Left ventricle myocardium inferior (tissue), 1 donor: Measurements from ENCODE around the gene PIEZO2. TPM values are rescaled to one million over a fixed set of nuclear protein-coding genes. Genes with fewer than 3 reads are reported as not detected.
"Not testable (repeated sequence)": the region's sequence is repeated elsewhere in the genome, so short reads cannot be mapped to it uniquely, and the experiment has no call there.

ENCODE experiments used
- DNase-seq: peaks from one replicate; pipeline ENCODE4 v3.0.0-alpha.2; 2020
- H3K27ac ChIP-seq: fragments of 200-600 bp; replicated peaks from 2 replicates; pipeline ENCODE4 v1.8.0; 2021
- H3K27me3 ChIP-seq: fragments of 200-600 bp; 2 replicates; pipeline ENCODE4 v1.8.0; 2021; ENCODE audit warnings: low read depth
- H3K36me3 ChIP-seq: fragments of 200-600 bp; 2 replicates; pipeline ENCODE4 v1.8.0; 2021
- H3K4me1 ChIP-seq: fragments of 200-600 bp; 2 replicates; pipeline ENCODE4 v1.8.0; 2021
- H3K4me3 ChIP-seq: fragments of 200-600 bp; 2 replicates; pipeline ENCODE4 v1.8.0; 2021; ENCODE audit warnings: mild to moderate bottlenecking, moderate library complexity
- H3K9me3 ChIP-seq: fragments of 200-600 bp; replicated peaks from 2 replicates; pipeline ENCODE4 v1.8.0; 2021
- intact Hi-C: fragments of 100-400 bp; cut with micrococcal nuclease; formaldehyde crosslinking; loops from one replicate; pipeline ENCODE4 v1.11.0; 2022
- total RNA-seq: library from RNA; stranded (reverse); fragmentation: NEBNext Ultra II Directional; extraction: Animal tissue kit (Norgen Biotek cat#: 25700); gene quantifications from one replicate; pipeline ENCODE4 v1.2.1, GENCODE V29; 2021
- TF ChIP-seq, protein P1 (sequence below): fragments of 200-600 bp; IDR thresholded peaks from 2 replicates; pipeline ENCODE4 v1.8.0; 2021; ENCODE audit warnings: antibody characterized with exemption, mild to moderate bottlenecking, borderline replicate concordance
- donor health status: DM: no; HTN: yes; CAD: no; lungs with severe emphysema.

Gene PIEZO2
- total RNA-seq, 1 donor from 2014 or later = 0.33 TPM

DNA sequence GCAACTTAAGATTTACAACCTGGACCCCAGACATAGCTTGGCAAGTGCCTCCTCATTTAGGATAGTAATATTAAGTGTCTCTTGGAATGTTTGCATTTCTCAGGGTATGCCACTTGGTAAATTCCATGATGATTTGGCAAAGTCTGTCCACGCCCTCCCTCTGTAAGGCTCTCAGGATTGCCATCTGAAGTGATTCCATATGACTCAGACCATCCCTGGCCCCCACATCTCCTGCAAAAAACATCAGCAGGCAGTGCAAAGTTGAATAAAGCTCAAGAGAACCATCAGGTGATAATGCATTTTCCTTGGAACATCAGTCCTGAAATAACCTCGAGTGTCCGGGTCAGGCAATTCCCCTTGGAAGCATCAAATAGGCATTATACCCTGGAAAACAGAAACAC lies 27.1 kb upstream of the PIEZO2 start:
- TF ChIP-seq, protein P1, sequence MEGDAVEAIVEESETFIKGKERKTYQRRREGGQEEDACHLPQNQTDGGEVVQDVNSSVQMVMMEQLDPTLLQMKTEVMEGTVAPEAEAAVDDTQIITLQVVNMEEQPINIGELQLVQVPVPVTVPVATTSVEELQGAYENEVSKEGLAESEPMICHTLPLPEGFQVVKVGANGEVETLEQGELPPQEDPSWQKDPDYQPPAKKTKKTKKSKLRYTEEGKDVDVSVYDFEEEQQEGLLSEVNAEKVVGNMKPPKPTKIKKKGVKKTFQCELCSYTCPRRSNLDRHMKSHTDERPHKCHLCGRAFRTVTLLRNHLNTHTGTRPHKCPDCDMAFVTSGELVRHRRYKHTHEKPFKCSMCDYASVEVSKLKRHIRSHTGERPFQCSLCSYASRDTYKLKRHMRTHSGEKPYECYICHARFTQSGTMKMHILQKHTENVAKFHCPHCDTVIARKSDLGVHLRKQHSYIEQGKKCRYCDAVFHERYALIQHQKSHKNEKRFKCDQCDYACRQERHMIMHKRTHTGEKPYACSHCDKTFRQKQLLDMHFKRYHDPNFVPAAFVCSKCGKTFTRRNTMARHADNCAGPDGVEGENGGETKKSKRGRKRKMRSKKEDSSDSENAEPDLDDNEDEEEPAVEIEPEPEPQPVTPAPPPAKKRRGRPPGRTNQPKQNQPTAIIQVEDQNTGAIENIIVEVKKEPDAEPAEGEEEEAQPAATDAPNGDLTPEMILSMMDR = no peak
- no peak overlapping the region for H3K4me3 ChIP-seq
- intact Hi-C loops = no loop called here
- DNase-seq = no peak
- no peaks in the 10 kb centered on the region for H3K4me1 ChIP-seq
- H3K36me3 ChIP-seq = no peaks in the 10 kb centered on the region
- no peaks in the 10 kb centered on the region for H3K27me3 ChIP-seq
- no peak overlapping the region for H3K27ac ChIP-seq
- H3K9me3 ChIP-seq = no peaks in the 10 kb centered on the region

DNA sequence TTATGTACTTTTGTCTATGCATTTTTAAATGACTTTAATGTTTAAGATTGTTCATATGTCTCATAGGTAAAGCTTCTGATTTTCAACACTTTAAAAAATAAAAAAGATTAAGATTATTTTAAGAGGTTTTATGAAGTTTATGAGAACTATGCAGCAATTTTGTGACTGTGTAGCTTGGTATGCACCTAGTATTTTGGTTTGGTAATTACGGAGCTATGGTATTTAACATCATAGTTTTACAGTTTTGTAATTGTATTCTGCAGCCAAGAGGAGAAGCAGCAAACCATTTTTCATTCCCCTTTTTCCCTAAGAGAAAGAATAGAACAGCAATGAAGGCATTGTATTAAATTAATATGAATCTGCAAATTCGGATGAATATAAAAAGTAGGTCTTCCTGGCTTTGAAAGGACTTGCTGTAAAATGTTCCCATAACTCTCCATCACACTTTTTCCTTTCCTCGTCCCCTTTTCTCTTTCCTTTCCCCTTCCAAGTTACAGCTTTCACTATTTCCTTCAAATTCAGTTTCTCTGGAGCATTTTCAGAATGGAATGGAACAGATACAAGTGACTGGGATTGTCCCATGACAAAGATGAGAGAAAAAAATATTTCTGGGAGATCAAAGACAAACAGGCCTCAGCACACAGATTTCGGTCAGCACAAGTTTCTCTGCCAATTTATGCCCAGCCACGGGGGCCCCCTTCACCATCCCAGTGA lies 26.1 kb upstream of the PIEZO2 start:
- DNase-seq = no peak
- no peak overlapping the region for H3K27ac ChIP-seq
- no peaks in the 10 kb centered on the region for H3K4me1 ChIP-seq
- H3K27me3 ChIP-seq = no peaks in the 10 kb centered on the region
- H3K4me3 ChIP-seq = no peak overlapping the region
- H3K36me3 ChIP-seq = no peaks in the 10 kb centered on the region
- TF ChIP-seq, protein P1 = no peak
- H3K9me3 ChIP-seq = no peaks in the 10 kb centered on the region
- intact Hi-C loops = no loop called here

DNA sequence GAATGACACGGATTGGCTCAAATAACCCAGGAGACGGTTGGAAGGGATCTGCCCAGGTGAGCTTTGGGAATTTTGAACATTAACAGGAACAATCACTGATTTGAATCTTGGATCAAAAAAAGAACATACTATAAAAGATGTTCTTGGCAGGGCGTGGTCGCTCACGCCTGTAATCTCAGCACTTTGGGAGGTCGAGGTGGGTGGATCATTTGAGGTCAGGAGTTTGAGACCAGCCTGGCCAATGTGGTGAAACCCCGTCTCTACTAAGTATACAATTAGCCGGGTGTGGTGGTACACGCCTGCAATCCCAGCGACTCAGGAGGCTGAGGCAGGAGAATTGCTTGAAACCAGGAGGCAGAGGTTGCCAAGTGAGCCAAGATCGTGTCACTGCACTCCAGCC lies 24.8 kb upstream of the PIEZO2 start:
- H3K36me3 ChIP-seq, H3K27me3 ChIP-seq, H3K4me1 ChIP-seq, intact Hi-C loops, H3K9me3 ChIP-seq, H3K4me3 ChIP-seq, DNase-seq, H3K27ac ChIP-seq: not testable (repeated sequence)

DNA sequence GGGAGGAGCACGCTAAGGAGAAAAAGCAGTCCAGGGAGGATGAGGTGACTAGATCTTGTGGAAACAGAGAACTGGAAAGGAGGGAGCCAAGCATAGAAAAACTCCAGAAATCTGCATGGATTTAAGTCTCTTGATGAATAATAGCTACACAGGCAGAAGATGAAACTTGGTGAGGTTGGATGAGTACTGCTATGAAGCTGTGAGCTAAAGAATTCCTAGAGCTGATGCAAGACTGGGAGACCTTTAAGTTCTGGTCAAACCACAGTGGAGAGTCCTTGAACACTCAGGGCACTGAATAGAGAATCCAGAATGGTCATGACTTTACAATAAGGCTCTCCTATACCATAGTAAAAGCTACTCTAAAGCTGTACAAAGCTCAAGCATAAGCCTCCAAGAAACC lies 18.4 kb upstream of the PIEZO2 start:
- Histone ChIP-seq H3K9me3 (peaks cover 5% of the 10 kb centered on the region), H3K27ac (no peak overlapping the region), H3K4me3 (no peak overlapping the region), H3K27me3 (peaks cover 13% of the 10 kb centered on the region), H3K36me3 (no peaks in the 10 kb centered on the region), H3K4me1 (no peaks in the 10 kb centered on the region)
- intact Hi-C loops = no loop called here
- TF ChIP-seq, protein P1 = no peak
- no peak for DNase-seq

DNA sequence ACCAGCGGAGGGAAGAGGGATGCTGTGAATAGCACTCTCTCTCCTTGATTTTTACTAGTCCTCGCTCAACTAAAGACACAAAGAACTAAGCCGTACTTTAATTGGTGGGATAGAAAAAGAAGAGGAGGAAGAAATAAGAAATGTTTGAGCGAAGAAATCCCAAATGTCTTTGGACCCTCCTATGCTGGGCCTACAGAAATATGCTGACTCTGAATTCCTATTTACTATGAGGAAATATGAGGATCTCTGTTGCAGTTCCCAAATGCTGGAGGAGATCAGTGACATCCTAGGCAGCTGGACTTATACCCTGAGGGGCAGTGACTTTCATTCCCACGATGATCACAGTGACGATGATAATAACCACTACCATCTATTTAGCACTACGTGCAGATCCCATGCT lies 16.6 kb upstream of the PIEZO2 start:
- H3K4me3 ChIP-seq = no peak overlapping the region
- H3K4me1 ChIP-seq = no peaks in the 10 kb centered on the region
- intact Hi-C loops = no loop called here
- H3K27me3 ChIP-seq = peaks cover 21% of the 10 kb centered on the region
- H3K36me3 ChIP-seq = no peaks in the 10 kb centered on the region
- H3K27ac ChIP-seq = no peak overlapping the region
- DNase-seq = no peak
- H3K9me3 ChIP-seq = peaks cover 5% of the 10 kb centered on the region
- TF ChIP-seq, protein P1 = no peak

DNA sequence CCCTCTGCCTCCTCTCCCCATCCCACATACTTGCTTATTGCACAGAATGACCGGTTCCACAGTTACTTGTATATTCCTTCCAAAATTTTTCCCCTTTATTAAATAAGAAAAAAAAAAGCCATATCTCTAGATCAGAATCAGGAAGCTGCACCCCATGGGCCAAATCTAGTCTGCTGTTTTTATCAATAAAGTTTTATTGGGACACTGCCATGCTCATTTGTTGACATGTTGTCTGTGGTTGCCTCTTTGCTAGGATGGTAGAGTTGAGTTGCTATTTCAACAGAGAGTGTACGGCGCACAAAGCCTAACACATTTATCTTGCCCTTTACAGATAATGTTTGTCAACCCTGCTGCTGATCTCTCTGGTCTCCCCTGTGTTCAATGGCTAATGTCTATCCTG lies 15.8 kb upstream of the PIEZO2 start:
- Histone ChIP-seq H3K36me3 (no peaks in the 10 kb centered on the region), H3K27ac (no peak overlapping the region), H3K4me3 (no peak overlapping the region), H3K27me3 (peaks cover 30% of the 10 kb centered on the region), H3K9me3 (peaks cover 5% of the 10 kb centered on the region), H3K4me1 (no peaks in the 10 kb centered on the region)
- DNase-seq = no peak
- intact Hi-C loops = no loop called here
- TF ChIP-seq, protein P1 = no peak
